K562 (cell line): Measurements from ENCODE around the gene GFOD1. TPM values are rescaled to one million over a fixed set of nuclear protein-coding genes. Genes with fewer than 3 reads are reported as not detected.

Source experiments
- BCOR ChIP-seq: fragments of 450-650 bp; IDR thresholded peaks from 2 replicates; pipeline ENCODE4 v1.6.1; 2016
- CBFB ChIP-seq: sonication (generic); formaldehyde crosslinking; IDR thresholded peaks from 2 replicates; pipeline ENCODE4 v1.4.0; 2020; ENCODE audit warnings: mild to moderate bottlenecking, missing genetic modification reagents
- ELF2 ChIP-seq: fragments of 250-450 bp; sonication (Bioruptor Pico); IDR thresholded peaks from 2 replicates; pipeline ENCODE4 v1.5.0; 2021; ENCODE audit warnings: mild to moderate bottlenecking
- HDAC6 ChIP-seq: IDR thresholded peaks from 2 replicates; pipeline ENCODE4 v1.6.1; 2012; ENCODE audit warnings: low read depth, mild to moderate bottlenecking, control low read depth, inconsistent platforms, low read length, moderate library complexity
- HOXB6 ChIP-seq: fragments of 250-450 bp; sonication (Bioruptor Pico); IDR thresholded peaks from 2 replicates; pipeline ENCODE4 v1.5.1; 2022; ENCODE audit warnings: mild to moderate bottlenecking, borderline replicate concordance
- MCM2 ChIP-seq: fragments of 450-650 bp; IDR thresholded peaks from 2 replicates; pipeline ENCODE4 v1.6.1; 2017; ENCODE audit warnings: low read depth, mild to moderate bottlenecking
- MYNN ChIP-seq, 2 experiments: sonication (generic); formaldehyde crosslinking in 1 of 2; IDR thresholded peaks; 2 replicates each; pipeline versions ENCODE4 v1.5.0 to v1.6.1; 2016 to 2020; ENCODE audit warnings: antibody characterized with exemption in 1 of 2, missing genetic modification reagents in 1 of 2
- SMAD4 ChIP-seq: fragments of 250-450 bp; sonication (Bioruptor Pico); conservative IDR thresholded peaks from 2 replicates; pipeline ENCODE4 v1.8.0; 2021; ENCODE audit warnings: inconsistent platforms, mild to moderate bottlenecking, moderate library complexity
- TAF7 ChIP-seq: fragments of 450-650 bp; IDR thresholded peaks from 2 replicates; pipeline ENCODE4 v1.6.1; 2016; ENCODE audit warnings: missing genetic modification characterization, missing compliant biosample characterization
- TARDBP ChIP-seq: fragments of 450-650 bp; IDR thresholded peaks from 2 replicates; pipeline ENCODE4 v1.6.1; 2016
- ZNF224 ChIP-seq: sonication (generic); formaldehyde crosslinking; IDR thresholded peaks from 2 replicates; pipeline ENCODE4 v1.8.0; 2022; ENCODE audit warnings: mild to moderate bottlenecking, missing genetic modification reagents
- ZNF57 ChIP-seq: fragments of 450-650 bp; formaldehyde crosslinking; IDR thresholded peaks from 2 replicates; pipeline ENCODE4 v1.4.0; 2020; ENCODE audit warnings: mild to moderate bottlenecking, moderate library complexity
- polyA plus RNA-seq, 8 experiments: library from polyadenylated mRNA; depleted of rRNA in 4 of 8; stranded (reverse) in 5 of 8; unstranded in 3 of 8; fragments of >200 nt; fragmentation: Nextera tagmentation in 2 of 8; fragmentation: Illumina TruSeq in 1 of 8; extraction: Ambion mirVana in 2 of 8; extraction: Trizol in 1 of 8; gene quantifications; 2 replicates each; pipeline versions ENCODE4 v1.2.1 to v1.2.3, GENCODE V29; 2011 to 2014; ENCODE audit warnings: inconsistent platforms in 1 of 8, missing spikeins in 1 of 8
- total RNA-seq, 7 experiments: library from RNA; depleted of rRNA in 6 of 7; stranded (reverse); fragments of >200 nt in 6 of 7; fragmentation: Illumina TruSeq in 2 of 7; extraction: Trizol in 2 of 7; gene quantifications; 2 replicates each; pipeline versions ENCODE4 v1.2.1 to v1.2.3, GENCODE V29; 2011 to 2021; ENCODE audit warnings: low replicate concordance in 1 of 7
- TF ChIP-seq, protein P1 (sequence below), 2 experiments: fragments of 200-800 bp in 1 of 2; sonication (Bioruptor generic) in 1 of 2; sonication (generic) in 1 of 2; formaldehyde crosslinking in 1 of 2; IDR thresholded peaks in 1 of 2; conservative IDR thresholded peaks in 1 of 2; 2 replicates each; pipeline versions ENCODE4 v1.5.0 to v1.6.1; 2016 to 2020; ENCODE audit warnings: missing compliant biosample characterization in 1 of 2, missing genetic modification characterization in 1 of 2, missing genetic modification reagents in 1 of 2
- TF ChIP-seq, protein P2 (sequence below): fragments of 200-800 bp; sonication (Bioruptor generic); IDR thresholded peaks from 2 replicates; pipeline ENCODE4 v1.6.1; 2016; ENCODE audit warnings: missing genetic modification characterization, missing compliant biosample characterization
- TF ChIP-seq, protein P3 (sequence below), 3 experiments: fragments of 200-800 bp in 1 of 3; fragments of 250-450 bp in 1 of 3; fragments of 450-650 bp in 1 of 3; sonication (Bioruptor Pico) in 1 of 3; sonication (Bioruptor generic) in 1 of 3; formaldehyde crosslinking in 1 of 3; IDR thresholded peaks; 2 replicates each; pipeline versions ENCODE4 v1.6.1 to v1.8.0; 2016 to 2022; ENCODE audit warnings: mild to moderate bottlenecking in 2 of 3, missing genetic modification characterization in 2 of 3, missing compliant biosample characterization in 1 of 3, moderate library complexity in 1 of 3
- TF ChIP-seq, protein P4 (sequence below): fragments of 450-650 bp; formaldehyde crosslinking; conservative IDR thresholded peaks from 2 replicates; pipeline ENCODE4 v1.4.0; 2022; ENCODE audit warnings: mild to moderate bottlenecking, missing genetic modification characterization

Gene GFOD1
- total and polyA plus RNA-seq, 9 of the 15 experiments (the other 6 are each of a cell fraction or from before 2014, with no cell fraction given) = 3.8 to 12.0 (median 8.2) TPM

DNA sequence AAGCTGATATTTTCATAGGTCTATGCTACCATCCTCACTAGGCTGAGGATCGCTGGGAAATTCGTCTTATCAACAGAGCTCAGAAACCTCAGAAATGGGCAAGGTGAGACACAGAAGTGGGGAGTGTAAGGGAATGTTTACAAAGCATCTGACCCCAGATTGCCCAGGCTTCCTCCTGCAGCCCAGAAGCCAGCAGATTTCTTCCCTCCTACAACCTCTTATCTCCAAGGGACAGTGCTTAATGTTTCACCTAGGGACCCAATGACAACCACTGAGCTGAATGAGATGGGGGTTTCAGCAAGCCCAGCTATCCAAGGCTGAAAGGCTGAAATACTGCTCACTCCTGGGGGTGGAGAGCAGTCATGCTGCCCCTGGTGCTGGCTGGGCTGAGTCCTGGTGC is 106.6 kb downstream of the GFOD1 start (continued):
- 0 out of 2 replicates have a peak, but pooled peaks have one; percentile 47 for TF ChIP-seq CBFB (CRISPR knock-in tag)
- TF ChIP-seq, protein P1, sequence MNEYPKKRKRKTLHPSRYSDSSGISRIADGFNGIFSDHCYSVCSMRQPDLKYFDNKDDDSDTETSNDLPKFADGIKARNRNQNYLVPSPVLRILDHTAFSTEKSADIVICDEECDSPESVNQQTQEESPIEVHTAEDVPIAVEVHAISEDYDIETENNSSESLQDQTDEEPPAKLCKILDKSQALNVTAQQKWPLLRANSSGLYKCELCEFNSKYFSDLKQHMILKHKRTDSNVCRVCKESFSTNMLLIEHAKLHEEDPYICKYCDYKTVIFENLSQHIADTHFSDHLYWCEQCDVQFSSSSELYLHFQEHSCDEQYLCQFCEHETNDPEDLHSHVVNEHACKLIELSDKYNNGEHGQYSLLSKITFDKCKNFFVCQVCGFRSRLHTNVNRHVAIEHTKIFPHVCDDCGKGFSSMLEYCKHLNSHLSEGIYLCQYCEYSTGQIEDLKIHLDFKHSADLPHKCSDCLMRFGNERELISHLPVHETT (CRISPR knock-in tag; conservative IDR thresholded peaks at IDR 0.05 in 1 of 2, IDR thresholded peaks at IDR 0.05 in 1 of 2) = no peak
- TF ChIP-seq TAF7 (tag) = no peak
- peak; percentile 66; the same call in 1 of the 2 replicates for TF ChIP-seq MYNN (IDR thresholded peaks at IDR 0.05)
- no peak for TF ChIP-seq MYNN (CRISPR knock-in tag; IDR thresholded peaks at IDR 0.05)
- TF ChIP-seq, protein P2, sequence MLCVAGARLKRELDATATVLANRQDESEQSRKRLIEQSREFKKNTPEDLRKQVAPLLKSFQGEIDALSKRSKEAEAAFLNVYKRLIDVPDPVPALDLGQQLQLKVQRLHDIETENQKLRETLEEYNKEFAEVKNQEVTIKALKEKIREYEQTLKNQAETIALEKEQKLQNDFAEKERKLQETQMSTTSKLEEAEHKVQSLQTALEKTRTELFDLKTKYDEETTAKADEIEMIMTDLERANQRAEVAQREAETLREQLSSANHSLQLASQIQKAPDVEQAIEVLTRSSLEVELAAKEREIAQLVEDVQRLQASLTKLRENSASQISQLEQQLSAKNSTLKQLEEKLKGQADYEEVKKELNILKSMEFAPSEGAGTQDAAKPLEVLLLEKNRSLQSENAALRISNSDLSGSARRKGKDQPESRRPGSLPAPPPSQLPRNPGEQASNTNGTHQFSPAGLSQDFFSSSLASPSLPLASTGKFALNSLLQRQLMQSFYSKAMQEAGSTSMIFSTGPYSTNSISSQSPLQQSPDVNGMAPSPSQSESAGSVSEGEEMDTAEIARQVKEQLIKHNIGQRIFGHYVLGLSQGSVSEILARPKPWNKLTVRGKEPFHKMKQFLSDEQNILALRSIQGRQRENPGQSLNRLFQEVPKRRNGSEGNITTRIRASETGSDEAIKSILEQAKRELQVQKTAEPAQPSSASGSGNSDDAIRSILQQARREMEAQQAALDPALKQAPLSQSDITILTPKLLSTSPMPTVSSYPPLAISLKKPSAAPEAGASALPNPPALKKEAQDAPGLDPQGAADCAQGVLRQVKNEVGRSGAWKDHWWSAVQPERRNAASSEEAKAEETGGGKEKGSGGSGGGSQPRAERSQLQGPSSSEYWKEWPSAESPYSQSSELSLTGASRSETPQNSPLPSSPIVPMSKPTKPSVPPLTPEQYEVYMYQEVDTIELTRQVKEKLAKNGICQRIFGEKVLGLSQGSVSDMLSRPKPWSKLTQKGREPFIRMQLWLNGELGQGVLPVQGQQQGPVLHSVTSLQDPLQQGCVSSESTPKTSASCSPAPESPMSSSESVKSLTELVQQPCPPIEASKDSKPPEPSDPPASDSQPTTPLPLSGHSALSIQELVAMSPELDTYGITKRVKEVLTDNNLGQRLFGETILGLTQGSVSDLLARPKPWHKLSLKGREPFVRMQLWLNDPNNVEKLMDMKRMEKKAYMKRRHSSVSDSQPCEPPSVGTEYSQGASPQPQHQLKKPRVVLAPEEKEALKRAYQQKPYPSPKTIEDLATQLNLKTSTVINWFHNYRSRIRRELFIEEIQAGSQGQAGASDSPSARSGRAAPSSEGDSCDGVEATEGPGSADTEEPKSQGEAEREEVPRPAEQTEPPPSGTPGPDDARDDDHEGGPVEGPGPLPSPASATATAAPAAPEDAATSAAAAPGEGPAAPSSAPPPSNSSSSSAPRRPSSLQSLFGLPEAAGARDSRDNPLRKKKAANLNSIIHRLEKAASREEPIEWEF (CRISPR knock-in tag) = no peak
- TF ChIP-seq, protein P3, sequence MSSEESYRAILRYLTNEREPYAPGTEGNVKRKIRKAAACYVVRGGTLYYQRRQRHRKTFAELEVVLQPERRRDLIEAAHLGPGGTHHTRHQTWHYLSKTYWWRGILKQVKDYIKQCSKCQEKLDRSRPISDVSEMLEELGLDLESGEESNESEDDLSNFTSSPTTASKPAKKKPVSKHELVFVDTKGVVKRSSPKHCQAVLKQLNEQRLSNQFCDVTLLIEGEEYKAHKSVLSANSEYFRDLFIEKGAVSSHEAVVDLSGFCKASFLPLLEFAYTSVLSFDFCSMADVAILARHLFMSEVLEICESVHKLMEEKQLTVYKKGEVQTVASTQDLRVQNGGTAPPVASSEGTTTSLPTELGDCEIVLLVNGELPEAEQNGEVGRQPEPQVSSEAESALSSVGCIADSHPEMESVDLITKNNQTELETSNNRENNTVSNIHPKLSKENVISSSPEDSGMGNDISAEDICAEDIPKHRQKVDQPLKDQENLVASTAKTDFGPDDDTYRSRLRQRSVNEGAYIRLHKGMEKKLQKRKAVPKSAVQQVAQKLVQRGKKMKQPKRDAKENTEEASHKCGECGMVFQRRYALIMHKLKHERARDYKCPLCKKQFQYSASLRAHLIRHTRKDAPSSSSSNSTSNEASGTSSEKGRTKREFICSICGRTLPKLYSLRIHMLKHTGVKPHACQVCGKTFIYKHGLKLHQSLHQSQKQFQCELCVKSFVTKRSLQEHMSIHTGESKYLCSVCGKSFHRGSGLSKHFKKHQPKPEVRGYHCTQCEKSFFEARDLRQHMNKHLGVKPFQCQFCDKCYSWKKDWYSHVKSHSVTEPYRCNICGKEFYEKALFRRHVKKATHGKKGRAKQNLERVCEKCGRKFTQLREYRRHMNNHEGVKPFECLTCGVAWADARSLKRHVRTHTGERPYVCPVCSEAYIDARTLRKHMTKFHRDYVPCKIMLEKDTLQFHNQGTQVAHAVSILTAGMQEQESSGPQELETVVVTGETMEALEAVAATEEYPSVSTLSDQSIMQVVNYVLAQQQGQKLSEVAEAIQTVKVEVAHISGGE (CRISPR knock-in tag; IDR thresholded peaks at IDR 0.05) = peak in 1 of 3 experiments; percentile 49; a peak in 1 of 6 replicates
- TF ChIP-seq ELF2 = no peak
- TF ChIP-seq TARDBP = no peak; the same call in 1 of the 2 replicates
- no peak for TF ChIP-seq ZNF224
- no peak for TF ChIP-seq HDAC6
- TF ChIP-seq HOXB6 = no peak
- no peak for TF ChIP-seq MCM2
- TF ChIP-seq SMAD4 (CRISPR knock-in tag) = peak; percentile 95
- TF ChIP-seq ZNF57 = no peak
- TF ChIP-seq, protein P4, sequence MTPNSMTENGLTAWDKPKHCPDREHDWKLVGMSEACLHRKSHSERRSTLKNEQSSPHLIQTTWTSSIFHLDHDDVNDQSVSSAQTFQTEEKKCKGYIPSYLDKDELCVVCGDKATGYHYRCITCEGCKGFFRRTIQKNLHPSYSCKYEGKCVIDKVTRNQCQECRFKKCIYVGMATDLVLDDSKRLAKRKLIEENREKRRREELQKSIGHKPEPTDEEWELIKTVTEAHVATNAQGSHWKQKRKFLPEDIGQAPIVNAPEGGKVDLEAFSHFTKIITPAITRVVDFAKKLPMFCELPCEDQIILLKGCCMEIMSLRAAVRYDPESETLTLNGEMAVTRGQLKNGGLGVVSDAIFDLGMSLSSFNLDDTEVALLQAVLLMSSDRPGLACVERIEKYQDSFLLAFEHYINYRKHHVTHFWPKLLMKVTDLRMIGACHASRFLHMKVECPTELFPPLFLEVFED (CRISPR knock-in tag) = 0 out of 2 replicates have a peak, but pooled peaks have one; percentile 20
- peak; percentile 92; the same call in 1 of the 2 replicates for TF ChIP-seq BCOR
